Keratinocyte (primary cell): ENCODE data around the gene MICAL3. TPM values are rescaled to one million over a fixed set of nuclear protein-coding genes. Genes with fewer than 3 reads are reported as not detected.

Experiments used
- DNase-seq: peaks from one replicate; pipeline ENCODE4 v3.0.0-alpha.2; 2011; ENCODE audit warnings: low read depth, missing footprints, low spot score
- FAIRE-seq: peaks from 2 replicates; lab custom pipeline; 2011; peaks lifted over from hg19 to GRCh38; lab: Jason Lieb, UNC
- H2AFZ ChIP-seq: 2 replicates; pipeline ENCODE4 v1.6.0; 2012; ENCODE audit warnings: low read length, control low read depth, inconsistent platforms; ENCODE audit not compliant: control insufficient read depth
- H3K27ac ChIP-seq: 2 replicates; pipeline ENCODE4 v1.5.1; 2011; ENCODE audit warnings: low read length; ENCODE audit not compliant: control insufficient read depth, insufficient read depth
- H3K27me3 ChIP-seq: 3 replicates; pipeline ENCODE4 v1.6.0; 2011; ENCODE audit warnings: low read length; ENCODE audit not compliant: control insufficient read depth, insufficient read depth; ENCODE audit errors: extremely low read depth
- H3K36me3 ChIP-seq, 2 experiments: 2 replicates in 1 of 2; 3 replicates in 1 of 2; pipeline ENCODE4 v1.5.1; 2011; ENCODE audit warnings: low read length in 2 of 2, mild to moderate bottlenecking in 1 of 2; ENCODE audit not compliant: control insufficient read depth in 2 of 2, insufficient read depth in 2 of 2; ENCODE audit errors: extremely low read depth in 1 of 2
- H3K4me1 ChIP-seq: 3 replicates; pipeline ENCODE4 v1.5.1; 2011; ENCODE audit warnings: low read length; ENCODE audit not compliant: control insufficient read depth, insufficient read depth; ENCODE audit errors: extremely low read depth
- H3K4me2 ChIP-seq: 3 replicates; pipeline ENCODE4 v1.6.0; 2011; ENCODE audit warnings: low read depth, low read length; ENCODE audit not compliant: control insufficient read depth, insufficient read depth; ENCODE audit errors: extremely low read depth
- H3K4me3 ChIP-seq, 3 experiments: fragments of 200-600 bp in 1 of 3; sonication (generic) in 1 of 3; 2 replicates in 2 of 3; 3 replicates in 1 of 3; pipeline ENCODE4 v1.5.1; 2011 to 2016; ENCODE audit warnings: low read length in 3 of 3, mild to moderate bottlenecking in 3 of 3, control low read depth in 2 of 3, inconsistent platforms in 1 of 3, low read depth in 1 of 3, mixed read lengths in 1 of 3, mixed run types in 1 of 3, moderate library complexity in 1 of 3; ENCODE audit not compliant: control insufficient read depth in 2 of 3, insufficient read depth in 2 of 3; ENCODE audit errors: extremely low read depth in 1 of 3
- H3K79me2 ChIP-seq: 2 replicates; pipeline ENCODE4 v1.6.0; 2012; ENCODE audit warnings: low read length; ENCODE audit not compliant: control insufficient read depth, insufficient read depth
- H3K9ac ChIP-seq: 3 replicates; pipeline ENCODE4 v1.6.0; 2011; ENCODE audit warnings: low read length; ENCODE audit not compliant: control insufficient read depth, insufficient read depth; ENCODE audit errors: extremely low read depth
- H3K9me1 ChIP-seq: 3 replicates; pipeline ENCODE4 v1.6.0; 2011; ENCODE audit warnings: low read length; ENCODE audit not compliant: control insufficient read depth, insufficient read depth; ENCODE audit errors: extremely low read depth
- H3K9me3 ChIP-seq: 2 replicates; pipeline ENCODE4 v1.5.1; 2012; ENCODE audit warnings: low read depth, low read length; ENCODE audit not compliant: control insufficient read depth
- H4K20me1 ChIP-seq: 3 replicates; pipeline ENCODE4 v1.6.0; 2011; ENCODE audit warnings: low read length; ENCODE audit not compliant: control insufficient read depth, insufficient read depth; ENCODE audit errors: extremely low read depth
- EZH2 ChIP-seq: IDR thresholded peaks from one replicate; pipeline ENCODE4 v1.6.1; 2012; ENCODE audit warnings: inconsistent platforms, mild to moderate bottlenecking, low read length, moderate library complexity
- dilution Hi-C: fragments of 300-500 bp; cut with MboI; formaldehyde crosslinking; loops from one replicate; pipeline ENCODE4 v1.7.0; 2020; ENCODE audit warnings: low sequenced_read_pairs; ENCODE audit not compliant: extremely low pct_ligation_motif_present
- polyA plus RNA-seq, 5 experiments: library from polyadenylated mRNA; depleted of rRNA in 3 of 5; stranded (reverse) in 3 of 5; stranded (forward) in 1 of 5; unstranded in 1 of 5; fragments of >200 nt; gene quantifications; 1 replicate in 1 of 5; 2 replicates in 3 of 5; 3 replicates in 1 of 5; pipeline versions ENCODE4 v1.2.1 to v1.2.3, GENCODE V29; 2011 to 2012; ENCODE audit warnings: missing spikeins in 2 of 5, low read depth in 1 of 5, low replicate concordance in 1 of 5
- TF ChIP-seq, protein P1 (sequence below), 3 experiments: IDR thresholded peaks in 1 of 3; conservative IDR thresholded peaks in 1 of 3; optimal IDR thresholded peaks in 1 of 3; 2 replicates in 2 of 3; 3 replicates in 1 of 3; pipeline versions ENCODE3 to v1.5.1; 2011; ENCODE audit warnings: low read length in 3 of 3, mild to moderate bottlenecking in 3 of 3, moderate library complexity in 2 of 3, control low read depth in 1 of 3, inconsistent platforms in 1 of 3; ENCODE audit not compliant: insufficient read depth in 2 of 3; ENCODE audit errors: extremely low read depth in 1 of 3

The MICAL3 gene
- polyA plus RNA-seq, 1 donor (not counting 4 experiments of a cell fraction or from before 2014, with no cell fraction given), result 27.9 TPM

DNA sequence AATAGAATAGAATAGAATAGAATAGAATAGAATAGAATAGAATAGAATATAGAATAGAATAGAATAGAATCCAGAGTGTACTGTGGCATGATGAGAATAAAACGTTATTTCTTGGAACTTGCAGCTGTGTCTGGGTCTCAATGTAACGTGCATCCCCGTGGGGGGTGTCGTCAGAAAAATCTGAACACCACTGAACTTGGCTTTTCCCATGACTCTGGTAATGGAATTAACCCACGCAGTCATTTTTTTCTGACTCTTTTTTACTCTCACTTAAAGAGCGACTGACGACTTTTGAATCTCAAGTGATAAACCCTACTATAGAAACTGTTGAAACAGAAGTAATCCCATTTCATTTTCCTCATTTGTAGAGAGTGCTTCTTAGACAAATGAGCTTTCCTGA is 157.7 kb downstream of the MICAL3 start:
- dilution Hi-C loops, result no loop called here
- H3K4me1 ChIP-seq, result peaks cover 21% of the 10 kb centered on the region
- H3K4me2 ChIP-seq, result no peak overlapping the region
- H3K27ac ChIP-seq, result no peak overlapping the region
- H2AFZ ChIP-seq, result no peak overlapping the region
- DNase-seq (no peak), FAIRE-seq (no peak)
- H3K27me3 ChIP-seq, result no peaks in the 10 kb centered on the region
- H4K20me1 ChIP-seq, result peaks cover 4% of the 10 kb centered on the region
- H3K9me3 ChIP-seq, result no peaks in the 10 kb centered on the region
- H3K4me3 ChIP-seq, result no peak overlapping the region
- peaks cover 53 to 54% of the 10 kb centered on the region in 2 experiments for H3K36me3 ChIP-seq
- H3K9ac ChIP-seq, result no peak overlapping the region
- peaks cover 3% of the 10 kb centered on the region for H3K9me1 ChIP-seq
- TF ChIP-seq, protein P1, sequence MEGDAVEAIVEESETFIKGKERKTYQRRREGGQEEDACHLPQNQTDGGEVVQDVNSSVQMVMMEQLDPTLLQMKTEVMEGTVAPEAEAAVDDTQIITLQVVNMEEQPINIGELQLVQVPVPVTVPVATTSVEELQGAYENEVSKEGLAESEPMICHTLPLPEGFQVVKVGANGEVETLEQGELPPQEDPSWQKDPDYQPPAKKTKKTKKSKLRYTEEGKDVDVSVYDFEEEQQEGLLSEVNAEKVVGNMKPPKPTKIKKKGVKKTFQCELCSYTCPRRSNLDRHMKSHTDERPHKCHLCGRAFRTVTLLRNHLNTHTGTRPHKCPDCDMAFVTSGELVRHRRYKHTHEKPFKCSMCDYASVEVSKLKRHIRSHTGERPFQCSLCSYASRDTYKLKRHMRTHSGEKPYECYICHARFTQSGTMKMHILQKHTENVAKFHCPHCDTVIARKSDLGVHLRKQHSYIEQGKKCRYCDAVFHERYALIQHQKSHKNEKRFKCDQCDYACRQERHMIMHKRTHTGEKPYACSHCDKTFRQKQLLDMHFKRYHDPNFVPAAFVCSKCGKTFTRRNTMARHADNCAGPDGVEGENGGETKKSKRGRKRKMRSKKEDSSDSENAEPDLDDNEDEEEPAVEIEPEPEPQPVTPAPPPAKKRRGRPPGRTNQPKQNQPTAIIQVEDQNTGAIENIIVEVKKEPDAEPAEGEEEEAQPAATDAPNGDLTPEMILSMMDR (optimal IDR thresholded peaks at IDR 0.05 in 1 of 3, IDR thresholded peaks at IDR 0.05 in 1 of 3, conservative IDR thresholded peaks at IDR 0.05 in 1 of 3; ENCODE audit: extremely low read depth in 1 of 3, insufficient read depth in 2 of 3, low read length in 3 of 3), result no peak
- TF ChIP-seq EZH2, result no peak
- peaks cover 2% of the 10 kb centered on the region for H3K79me2 ChIP-seq

DNA sequence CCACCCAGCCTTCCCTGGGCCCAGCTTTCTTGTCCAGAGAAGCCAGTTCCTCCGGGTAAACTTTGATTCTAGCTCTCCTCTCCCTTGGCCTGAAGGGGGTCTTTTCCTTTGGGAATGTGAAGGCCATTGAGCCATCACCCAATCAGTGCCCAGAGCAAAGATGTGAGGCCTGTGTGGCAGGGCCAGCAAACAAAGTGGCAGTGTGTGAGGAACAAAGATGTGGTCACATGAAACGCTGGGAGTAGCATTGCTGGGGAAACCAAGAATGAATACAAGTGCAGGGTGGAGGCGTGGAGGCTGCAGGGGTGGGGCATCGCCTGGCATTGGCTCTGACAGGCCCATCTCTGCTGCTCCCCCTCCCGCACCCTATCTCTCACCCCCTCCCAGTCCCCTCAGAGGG is 158.2 kb downstream of the MICAL3 start:
- Histone ChIP-seq H3K27ac (no peak overlapping the region), H3K9ac (no peak overlapping the region), H2AFZ (no peak overlapping the region), H3K27me3 (no peaks in the 10 kb centered on the region), H3K36me3 (peaks cover 48 to 51% of the 10 kb centered on the region in 2 experiments), H3K9me3 (no peaks in the 10 kb centered on the region), H3K4me3 (no peak overlapping the region), H3K9me1 (peaks cover 3% of the 10 kb centered on the region), H4K20me1 (no peaks in the 10 kb centered on the region), H3K4me2 (no peak overlapping the region), H3K4me1 (peaks cover 19% of the 10 kb centered on the region), H3K79me2 (no peaks in the 10 kb centered on the region)
- TF ChIP-seq, protein P1 (optimal IDR thresholded peaks at IDR 0.05 in 1 of 3, IDR thresholded peaks at IDR 0.05 in 1 of 3, conservative IDR thresholded peaks at IDR 0.05 in 1 of 3; ENCODE audit: extremely low read depth in 1 of 3, insufficient read depth in 2 of 3, low read length in 3 of 3), result no peak
- no peak for TF ChIP-seq EZH2
- no peak for FAIRE-seq
- no peak for DNase-seq
- dilution Hi-C loops, result no loop called here
